Measurements from ENCODE around the gene UST. TPM values are rescaled to one million over a fixed set of nuclear protein-coding genes. Genes with fewer than 3 reads are reported as not detected.

Gene UST
- total RNA-seq, 1 experiment from 2014 or later, result 32.1 TPM

DNA sequence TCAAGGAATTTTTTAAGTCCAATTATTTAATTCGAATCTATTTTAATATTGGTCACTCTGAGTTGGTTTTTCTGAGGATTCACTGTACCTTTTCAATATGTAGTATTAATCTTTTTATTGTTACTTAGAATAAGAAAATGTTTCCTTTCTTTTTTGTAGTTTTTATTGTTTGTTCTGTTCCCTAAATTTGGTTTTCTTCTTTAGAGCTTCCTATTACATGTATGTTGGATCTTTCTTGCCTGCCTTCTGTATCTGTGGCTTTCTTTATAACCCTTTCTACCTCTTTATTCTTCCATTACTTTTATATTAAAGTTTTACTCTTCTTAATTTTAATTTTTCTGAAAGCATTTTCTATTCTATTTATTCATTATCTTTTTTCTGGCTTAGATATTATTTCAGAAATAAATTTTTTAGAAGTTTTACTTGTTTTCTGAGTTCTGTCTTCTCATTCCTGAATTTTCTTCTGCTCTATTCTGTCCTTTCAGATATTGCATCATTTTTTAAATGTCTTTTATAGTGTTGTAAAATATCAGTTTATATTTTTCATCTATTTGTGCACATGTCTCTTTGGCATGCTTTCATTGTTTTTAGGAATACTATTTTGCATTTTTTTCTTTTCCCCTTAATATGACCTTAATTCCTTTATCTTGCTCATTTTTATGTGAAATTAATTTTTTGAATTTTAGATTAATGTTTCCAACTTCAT, 33.6 kb upstream of the UST start (continued):
- TF ChIP-seq MLX (CRISPR knock-in tag; IDR thresholded peaks at IDR 0.05), result no peak
- TF ChIP-seq, protein P1, sequence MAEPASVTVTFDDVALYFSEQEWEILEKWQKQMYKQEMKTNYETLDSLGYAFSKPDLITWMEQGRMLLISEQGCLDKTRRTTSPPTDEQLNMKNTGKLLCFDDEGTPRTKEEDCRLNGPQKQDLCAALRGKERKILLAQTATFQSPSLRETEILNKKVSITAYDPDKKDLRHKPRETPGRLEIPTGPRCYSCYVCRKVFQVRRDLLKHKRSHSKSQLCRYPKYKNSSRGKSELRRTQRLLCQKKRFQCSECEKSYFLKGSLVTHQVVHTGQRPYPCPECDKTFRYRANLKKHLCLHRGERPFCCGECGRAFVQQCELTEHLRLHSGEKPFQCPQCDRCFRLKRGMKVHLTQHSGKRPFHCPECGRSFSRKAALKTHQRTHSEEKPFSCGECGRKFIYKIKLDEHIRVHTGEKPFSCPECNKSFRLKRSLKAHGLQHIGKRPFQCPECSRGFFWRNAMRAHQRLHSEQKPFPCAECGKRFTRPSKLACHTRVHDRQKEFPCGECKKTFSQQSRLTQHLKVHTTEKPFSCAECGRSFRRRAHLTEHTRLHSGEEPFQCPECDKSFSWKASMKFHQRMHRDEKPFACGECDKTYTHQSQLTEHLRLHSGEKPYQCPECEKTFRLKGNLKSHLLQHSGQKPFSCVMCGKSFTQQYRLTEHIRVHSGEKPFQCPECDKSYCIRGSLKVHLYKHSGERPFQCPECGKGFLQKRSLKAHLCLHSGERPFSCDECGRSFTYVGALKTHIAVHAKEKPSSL (CRISPR knock-in tag; conservative IDR thresholded peaks at IDR 0.05), result no peak
- TF ChIP-seq, protein P2, sequence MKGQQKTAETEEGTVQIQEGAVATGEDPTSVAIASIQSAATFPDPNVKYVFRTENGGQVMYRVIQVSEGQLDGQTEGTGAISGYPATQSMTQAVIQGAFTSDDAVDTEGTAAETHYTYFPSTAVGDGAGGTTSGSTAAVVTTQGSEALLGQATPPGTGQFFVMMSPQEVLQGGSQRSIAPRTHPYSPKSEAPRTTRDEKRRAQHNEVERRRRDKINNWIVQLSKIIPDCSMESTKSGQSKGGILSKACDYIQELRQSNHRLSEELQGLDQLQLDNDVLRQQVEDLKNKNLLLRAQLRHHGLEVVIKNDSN (CRISPR knock-in tag; IDR thresholded peaks at IDR 0.05), result no peak
- TF ChIP-seq NR3C1 (CRISPR knock-in tag; conservative IDR thresholded peaks at IDR 0.05; ENCODE audit: low read depth), result no peak
- no peak for TF ChIP-seq NFE2L1 (CRISPR knock-in tag; IDR thresholded peaks at IDR 0.05)
- TF ChIP-seq, protein P3, sequence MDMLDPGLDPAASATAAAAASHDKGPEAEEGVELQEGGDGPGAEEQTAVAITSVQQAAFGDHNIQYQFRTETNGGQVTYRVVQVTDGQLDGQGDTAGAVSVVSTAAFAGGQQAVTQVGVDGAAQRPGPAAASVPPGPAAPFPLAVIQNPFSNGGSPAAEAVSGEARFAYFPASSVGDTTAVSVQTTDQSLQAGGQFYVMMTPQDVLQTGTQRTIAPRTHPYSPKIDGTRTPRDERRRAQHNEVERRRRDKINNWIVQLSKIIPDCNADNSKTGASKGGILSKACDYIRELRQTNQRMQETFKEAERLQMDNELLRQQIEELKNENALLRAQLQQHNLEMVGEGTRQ (CRISPR knock-in tag; IDR thresholded peaks at IDR 0.05), result no peak
- TF ChIP-seq GABPB1 (CRISPR knock-in tag; IDR thresholded peaks at IDR 0.05), result no peak
- no peak for TF ChIP-seq TEAD4 (CRISPR knock-in tag; IDR thresholded peaks at IDR 0.05)
- no peak for TF ChIP-seq STAT6 (CRISPR knock-in tag; conservative IDR thresholded peaks at IDR 0.05; ENCODE audit: low read depth)
- TF ChIP-seq ZBTB21 (CRISPR knock-in tag; IDR thresholded peaks at IDR 0.05; ENCODE audit: borderline replicate concordance), result no peak

DNA sequence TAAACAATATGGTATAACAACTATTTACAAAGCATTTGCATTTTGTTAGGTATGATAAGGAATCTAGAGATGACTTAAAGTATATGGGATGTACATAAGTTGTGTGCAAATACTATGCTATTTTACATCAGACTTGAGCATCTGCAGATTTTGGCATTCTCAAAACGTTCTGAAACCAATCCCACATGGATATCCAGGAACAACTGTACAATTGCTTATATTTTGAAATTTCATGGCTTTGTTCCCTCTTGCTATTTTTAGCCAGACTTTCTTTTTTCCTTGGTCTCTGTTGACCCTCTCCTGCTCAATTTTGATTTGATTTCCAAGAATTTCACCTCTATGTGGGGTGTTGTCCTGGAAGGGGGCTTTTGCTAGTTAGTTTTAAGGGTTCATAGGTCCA, 32.9 kb upstream of the UST start:
- Mint-ChIP-seq H3K9me3 (peaks cover 30% of the 10 kb centered on the region), H3K4me3 (no peak overlapping the region), H3K36me3 (peaks cover 19% of the 10 kb centered on the region), H3K4me1 (peaks cover 21% of the 10 kb centered on the region), H3K27ac (no peak overlapping the region), H3K27me3 (ENCODE audit: low read depth) (no peaks in the 10 kb centered on the region; the same call in none of the 2 replicates)
- ATAC-seq (no peak), DNase-seq (ENCODE audit: low spot score) (no peak)
- CTCF ChIA-PET, result no interaction called here
- POLR2A ChIA-PET, result no interaction called here
- no peak for TF ChIP-seq SOX15 (CRISPR knock-in tag; IDR thresholded peaks at IDR 0.05)
- TF ChIP-seq CREB1 (CRISPR knock-in tag; IDR thresholded peaks at IDR 0.05), result no peak
- no peak for TF ChIP-seq IRF2 (CRISPR knock-in tag; IDR thresholded peaks at IDR 0.05; ENCODE audit: borderline replicate concordance, low read depth)
- no peak for TF ChIP-seq MYBL2 (CRISPR knock-in tag; IDR thresholded peaks at IDR 0.05)
- no peak for TF ChIP-seq ZSCAN18 (CRISPR knock-in tag; IDR thresholded peaks at IDR 0.05)
- TF ChIP-seq ESRRA (CRISPR knock-in tag; IDR thresholded peaks at IDR 0.05; ENCODE audit: borderline replicate concordance), result no peak
- no peak for TF ChIP-seq TCF7 (CRISPR knock-in tag; IDR thresholded peaks at IDR 0.05; ENCODE audit: low read depth)
- TF ChIP-seq NR2C2 (CRISPR knock-in tag; IDR thresholded peaks at IDR 0.05), result no peak
- TF ChIP-seq ZNF121 (CRISPR knock-in tag; IDR thresholded peaks at IDR 0.05), result no peak
- TF ChIP-seq RELA (CRISPR knock-in tag; IDR thresholded peaks at IDR 0.05; ENCODE audit: borderline replicate concordance), result no peak
- no peak for TF ChIP-seq TP53 (CRISPR knock-in tag; IDR thresholded peaks at IDR 0.05)
- no peak for TF ChIP-seq IRF1 (CRISPR knock-in tag; IDR thresholded peaks at IDR 0.05)
- no peak for TF ChIP-seq TEAD4 (CRISPR knock-in tag; IDR thresholded peaks at IDR 0.05)
- no peak for TF ChIP-seq FOXP4 (CRISPR knock-in tag; IDR thresholded peaks at IDR 0.05)
- TF ChIP-seq ZNF219 (CRISPR knock-in tag; IDR thresholded peaks at IDR 0.05; ENCODE audit: borderline replicate concordance), result no peak
- TF ChIP-seq MLX (CRISPR knock-in tag; IDR thresholded peaks at IDR 0.05), result no peak
- no peak for TF ChIP-seq PRRX2 (CRISPR knock-in tag; IDR thresholded peaks at IDR 0.05)

Measured in WTC11 (cell line).